Suprapubic skin (tissue), 4 donors: ENCODE results near the gene ERGIC3.

ENCODE experiments used
- CTCF ChIP-seq, 2 donors: fragments of 200-600 bp in 1 of 2; fragments of 450-650 bp in 1 of 2; sonication (generic) in 1 of 2; IDR thresholded peaks; one replicate each; pipeline ENCODE4 v1.5.1; 2016 to 2019; ENCODE audit warnings: antibody characterized with exemption in 2 of 2, mild to moderate bottlenecking in 1 of 2, moderate library complexity in 1 of 2
- EP300 ChIP-seq: sonication (generic); formaldehyde crosslinking; IDR thresholded peaks from one replicate; pipeline ENCODE4 v1.6.1; 2017; ENCODE audit warnings: antibody characterized with exemption
- POLR2A ChIP-seq, 2 donors: fragments of 450-650 bp; IDR thresholded peaks; one replicate each; pipeline ENCODE4 v1.6.1; 2017; ENCODE audit warnings: antibody characterized with exemption in 2 of 2, mild to moderate bottlenecking in 2 of 2, moderate library complexity in 2 of 2
- POLR2AphosphoS5 ChIP-seq, 3 donors: sonication (generic); formaldehyde crosslinking; IDR thresholded peaks; one replicate each; pipeline ENCODE4 v1.6.1; 2017; ENCODE audit warnings: antibody characterized with exemption in 3 of 3

DNA sequence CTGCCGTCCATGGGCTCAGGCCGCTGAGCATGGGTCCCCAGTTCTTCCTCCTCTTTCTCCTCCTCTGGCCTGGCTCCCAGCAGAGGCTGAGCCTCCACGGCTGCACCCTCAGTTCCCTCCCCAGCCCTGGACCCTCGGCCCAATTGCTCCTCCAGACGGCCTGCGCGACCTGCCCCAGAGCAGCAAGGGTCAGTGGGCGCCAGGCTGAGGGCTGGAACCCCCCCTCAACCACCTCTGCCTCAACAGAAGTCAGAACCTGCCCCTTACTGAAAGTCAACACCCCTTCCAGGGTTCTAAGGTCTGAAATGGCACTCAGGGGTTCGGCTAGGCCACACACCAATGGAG is 57.9 kb downstream of the ERGIC3 start:
- TF ChIP-seq CTCF (IDR thresholded peaks at IDR 0.05): no peak
- TF ChIP-seq EP300: no peak
- TF ChIP-seq POLR2AphosphoS5 (IDR thresholded peaks at IDR 0.05): no peak
- TF ChIP-seq POLR2A (IDR thresholded peaks at IDR 0.05): no peak
